Psoas muscle (tissue), 8 donors: ENCODE measurements around the gene XKR7. TPM values are rescaled to one million over a fixed set of nuclear protein-coding genes. Genes with fewer than 3 reads are reported as not detected.

Source experiments
- ATAC-seq, 4 donors: fragments of 200-7000 bp; cut with Tn5 transposase; one replicate each; pipeline ENCODE4 v1.9.1; 2020; ENCODE audit warnings: moderate library complexity in 3 of 4, mild to moderate bottlenecking in 2 of 4
- DNase-seq, 2 donors: peaks; one replicate each; pipeline ENCODE4 v3.0.0-alpha.2; 2020
- H3K27ac ChIP-seq: fragments of 200-600 bp; one replicate; pipeline ENCODE4 v1.8.0; 2022
- H3K27me3 ChIP-seq, 3 donors: fragments of 200-600 bp in 1 of 3; one replicate each; pipeline versions ENCODE4 v1.6.1 to v1.8.0; 2013 to 2022; ENCODE audit warnings: low read length in 2 of 3, mild to moderate bottlenecking in 2 of 3, moderate library complexity in 1 of 3; ENCODE audit not compliant: insufficient read depth in 3 of 3
- H3K36me3 ChIP-seq, 2 donors: fragments of 200-600 bp in 1 of 2; one replicate each; pipeline versions ENCODE4 v1.6.1 to v1.8.0; 2013 to 2022; ENCODE audit warnings: low read depth in 1 of 2, mild to moderate bottlenecking in 1 of 2, moderate library complexity in 1 of 2; ENCODE audit not compliant: insufficient read depth in 1 of 2
- H3K4me1 ChIP-seq: fragments of 200-600 bp; one replicate; pipeline ENCODE4 v1.8.0; 2022
- H3K4me3 ChIP-seq: fragments of 200-600 bp; one replicate; pipeline ENCODE4 v1.8.0; 2022; ENCODE audit warnings: mild to moderate bottlenecking
- H3K9me3 ChIP-seq: fragments of 200-600 bp; one replicate; pipeline ENCODE4 v1.8.0; 2022
- WGBS, 3 donors: extraction: QIAGEN DNeasy Blood & Tissue Kit; methylation state at CpG; one replicate each; pipeline versions ENCODE4 v1.1.6 to v1.1.7; 2013; 5-methylcytosine and 5-hydroxymethylcytosine counted together
- intact Hi-C, 2 donors: fragments of 100-400 bp; cut with DNase I; formaldehyde crosslinking; loops; one replicate each; pipeline versions ENCODE4 v1.11.0 to v1.14.2; 2022
- polyA plus RNA-seq, 3 donors: library from polyadenylated mRNA; stranded (reverse); fragments of 200-250 nt; gene quantifications; one replicate each; pipeline ENCODE4 v1.2.3, GENCODE V29; 2013
- total RNA-seq, 4 donors: library from RNA; stranded (reverse); fragmentation: NEBNext Ultra II Directional in 2 of 4; extraction: Animal tissue kit (Norgen Biotek cat#: 25700) in 2 of 4; gene quantifications; one replicate each; pipeline versions ENCODE4 v1.2.1 to v1.2.4, GENCODE V29; 2021 to 2023
- TF ChIP-seq, protein P1 (sequence below): fragments of 200-600 bp; IDR thresholded peaks from one replicate; pipeline ENCODE4 v1.8.0; 2022; ENCODE audit warnings: antibody characterized with exemption
- donor health status: healthy with polysubstance abuse.
- donor health status: DM: no; HTN: no; CAD: no; lungs with moderate emphysema.
- donor health status: Bipolar disorder and iron deficiency.
- donor health status: healthy.
- donor health status: DM: yes; HTN: yes; CAD: no.
- donor health status: DM: no; HTN: no; CAD: no.
- donor health status: DM: no; HTN: no; CAD: no.
- donor health status: DM: yes; HTN: yes; CAD: no.

XKR7 gene
- total and polyA plus RNA-seq, 7 donors: under 0.01 to 0.02 TPM; not detected in 5

DNA sequence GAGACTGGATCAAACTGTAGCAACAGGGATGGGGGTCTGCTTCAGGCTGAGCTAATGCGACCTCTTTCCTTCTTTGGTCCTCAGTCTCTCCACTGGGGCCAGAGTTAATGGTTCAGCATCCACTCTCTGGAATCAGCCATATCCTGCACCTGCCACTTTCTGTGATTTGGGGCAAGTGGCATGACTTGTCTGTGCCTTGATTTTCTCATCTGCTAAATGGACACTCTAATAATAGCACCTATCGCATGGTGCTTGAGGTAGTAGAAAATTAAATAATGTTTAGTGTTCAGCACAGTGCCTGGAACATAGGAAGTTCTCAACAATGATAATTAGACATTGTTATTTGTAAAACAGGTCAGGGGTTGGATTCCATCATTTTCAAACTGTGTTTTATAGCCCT, 6.3 kb downstream of the XKR7 start:
- Histone ChIP-seq H3K36me3 (no peaks in the 10 kb centered on the region), H3K27me3 (peaks cover 0 to 39% (median 3%) of the 10 kb centered on the region in 3 donors), H3K4me1 (no peaks in the 10 kb centered on the region), H3K9me3 (no peaks in the 10 kb centered on the region), H3K27ac (no peak overlapping the region), H3K4me3 (no peak overlapping the region)
- DNase-seq (no peak), ATAC-seq (no peak)
- intact Hi-C loops: no loop called here
- TF ChIP-seq, protein P1, sequence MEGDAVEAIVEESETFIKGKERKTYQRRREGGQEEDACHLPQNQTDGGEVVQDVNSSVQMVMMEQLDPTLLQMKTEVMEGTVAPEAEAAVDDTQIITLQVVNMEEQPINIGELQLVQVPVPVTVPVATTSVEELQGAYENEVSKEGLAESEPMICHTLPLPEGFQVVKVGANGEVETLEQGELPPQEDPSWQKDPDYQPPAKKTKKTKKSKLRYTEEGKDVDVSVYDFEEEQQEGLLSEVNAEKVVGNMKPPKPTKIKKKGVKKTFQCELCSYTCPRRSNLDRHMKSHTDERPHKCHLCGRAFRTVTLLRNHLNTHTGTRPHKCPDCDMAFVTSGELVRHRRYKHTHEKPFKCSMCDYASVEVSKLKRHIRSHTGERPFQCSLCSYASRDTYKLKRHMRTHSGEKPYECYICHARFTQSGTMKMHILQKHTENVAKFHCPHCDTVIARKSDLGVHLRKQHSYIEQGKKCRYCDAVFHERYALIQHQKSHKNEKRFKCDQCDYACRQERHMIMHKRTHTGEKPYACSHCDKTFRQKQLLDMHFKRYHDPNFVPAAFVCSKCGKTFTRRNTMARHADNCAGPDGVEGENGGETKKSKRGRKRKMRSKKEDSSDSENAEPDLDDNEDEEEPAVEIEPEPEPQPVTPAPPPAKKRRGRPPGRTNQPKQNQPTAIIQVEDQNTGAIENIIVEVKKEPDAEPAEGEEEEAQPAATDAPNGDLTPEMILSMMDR: no peak
- WGBS, 3 donors: 76 to 91% (median 84%) methylated on average over 2 of the region's 2 CpGs

- no peak for ATAC-seq
- DNase-seq: no peak
- H3K27me3 ChIP-seq: peaks cover 0 to 35% (median 3%) of the 10 kb centered on the region in 3 donors
- H3K4me3 ChIP-seq: no peak overlapping the region
- H3K27ac ChIP-seq: no peak overlapping the region
- no peaks in the 10 kb centered on the region for H3K9me3 ChIP-seq
- 7 to 21% (median 11%) methylated on average over 10 of the region's 10 CpGs for WGBS, 3 donors
- intact Hi-C loops: no loop called here
- no peaks in the 10 kb centered on the region for H3K36me3 ChIP-seq
- H3K4me1 ChIP-seq: no peaks in the 10 kb centered on the region
- TF ChIP-seq, protein P1: no peak
These were observed 7.1 kb downstream of the XKR7 start for GRCh38 chr20:31974951-31975487.

GRCh38 chr20:31975874-31976273, 7.9 kb downstream of the XKR7 start:
- DNase-seq: no peak
- H3K27me3 ChIP-seq: peaks cover 0 to 37% (median 3%) of the 10 kb centered on the region in 3 donors
- no peak overlapping the region for H3K4me3 ChIP-seq
- H3K4me1 ChIP-seq: no peaks in the 10 kb centered on the region
- no peaks in the 10 kb centered on the region for H3K9me3 ChIP-seq
- intact Hi-C loops: no loop called here
- TF ChIP-seq, protein P1: no peak
- 83 to 88% (median 87%) methylated on average over 2 of the region's 2 CpGs for WGBS, 3 donors
- no peak for ATAC-seq
- no peak overlapping the region for H3K27ac ChIP-seq
- H3K36me3 ChIP-seq: no peaks in the 10 kb centered on the region

- 80 to 85% (median 84%) methylated on average over 4 of the region's 4 CpGs for WGBS, 3 donors
- no peaks in the 10 kb centered on the region for H3K36me3 ChIP-seq
- peaks cover 0 to 30% (median 3%) of the 10 kb centered on the region in 3 donors for H3K27me3 ChIP-seq
- DNase-seq (no peak), ATAC-seq (no peak)
- TF ChIP-seq, protein P1: no peak
- no peaks in the 10 kb centered on the region for H3K4me1 ChIP-seq
- H3K4me3 ChIP-seq: no peak overlapping the region
- intact Hi-C loops: no loop called here
- H3K27ac ChIP-seq: no peak overlapping the region
- H3K9me3 ChIP-seq: no peaks in the 10 kb centered on the region
These were observed 9.1 kb downstream of the XKR7 start for GRCh38 chr20:31977080-31977479.
